GM18505 (cell line): ENCODE results near the gene DENND1A.

Source experiments
- ATAC-seq: cut with Tn5 transposase; IDR thresholded peaks from one replicate; pipeline ENCODE4 v1.9.1; 2021; ENCODE audit not compliant: unreplicated experiment
- POLR2A ChIP-seq: IDR thresholded peaks from 4 replicates; pipeline ENCODE4 v1.6.1; 2011; ENCODE audit warnings: borderline replicate concordance; ENCODE audit not compliant: insufficient read depth, insufficient read length; ENCODE audit errors: extremely low read depth

The DENND1A gene

GRCh38 chr9:123370108-123370507, 559.8 kb downstream of the DENND1A start:
- ATAC-seq = no peak

GRCh38 chr9:123369296-123369695, 560.6 kb downstream of the DENND1A start:
- TF ChIP-seq POLR2A = no peak
- no peak for ATAC-seq

More at GRCh38 chr9:123370108-123370507, 559.8 kb downstream of the DENND1A start:
- TF ChIP-seq POLR2A = no peak

GRCh38 chr9:123368536-123369153, 561.3 kb downstream of the DENND1A start:
- TF ChIP-seq POLR2A = no peak
- ATAC-seq = no peak

- ATAC-seq = no peak
- no peak for TF ChIP-seq POLR2A
These were observed 561.9 kb downstream of the DENND1A start for GRCh38 chr9:123368023-123368422.

DNA sequence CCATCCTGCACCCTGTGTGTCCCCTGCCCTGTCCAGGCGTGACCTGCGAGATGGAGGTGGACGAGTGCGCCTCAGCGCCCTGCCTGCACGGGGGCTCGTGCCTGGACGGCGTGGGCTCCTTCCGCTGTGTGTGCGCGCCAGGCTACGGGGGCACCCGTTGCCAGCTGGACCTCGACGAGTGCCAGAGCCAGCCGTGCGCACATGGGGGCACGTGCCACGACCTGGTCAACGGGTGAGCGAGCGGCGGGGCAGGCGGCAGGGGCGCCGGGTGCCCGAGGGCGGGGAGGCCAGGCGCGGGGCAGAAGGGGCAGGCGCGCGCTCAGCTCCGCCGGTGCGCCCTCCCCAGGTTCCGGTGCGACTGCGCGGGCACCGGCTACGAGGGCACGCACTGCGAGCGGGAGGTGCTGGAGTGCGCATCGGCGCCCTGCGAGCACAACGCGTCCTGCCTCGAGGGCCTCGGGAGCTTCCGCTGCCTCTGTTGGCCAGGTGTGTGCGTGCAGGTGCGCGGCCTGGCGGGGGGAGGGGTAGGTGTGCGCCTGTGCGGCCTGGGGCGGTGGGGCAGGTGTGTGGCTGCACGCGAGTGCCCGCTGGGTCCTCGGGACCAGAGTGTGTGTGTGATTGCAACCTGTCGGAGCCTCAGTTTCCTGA, 563.9 kb downstream of the DENND1A start:
- no peak for ATAC-seq
- no peak for TF ChIP-seq POLR2A

GRCh38 chr9:123365287-123365880, 564.5 kb downstream of the DENND1A start:
- no peak for TF ChIP-seq POLR2A
- ATAC-seq = no peak

- no peak for TF ChIP-seq POLR2A
- no peak for ATAC-seq
These were observed 565.6 kb downstream of the DENND1A start for GRCh38 chr9:123364241-123364824.

DNA sequence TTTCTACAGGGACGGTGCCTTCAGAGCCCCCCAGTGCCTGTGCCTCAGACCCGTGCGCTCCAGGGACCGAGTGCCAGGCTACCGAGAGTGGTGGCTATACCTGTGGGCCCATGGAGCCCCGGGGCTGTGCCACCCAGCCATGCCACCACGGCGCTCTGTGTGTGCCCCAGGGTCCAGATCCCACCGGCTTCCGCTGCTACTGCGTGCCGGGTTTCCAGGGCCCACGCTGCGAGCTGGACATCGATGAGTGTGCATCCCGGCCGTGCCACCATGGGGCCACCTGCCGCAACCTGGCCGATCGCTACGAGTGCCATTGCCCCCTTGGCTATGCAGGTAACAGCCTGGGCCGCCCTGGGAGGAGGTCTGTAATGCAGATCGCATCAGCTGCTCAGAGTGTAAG, 567.1 kb downstream of the DENND1A start:
- no peak for TF ChIP-seq POLR2A
- ATAC-seq = no peak

DNA sequence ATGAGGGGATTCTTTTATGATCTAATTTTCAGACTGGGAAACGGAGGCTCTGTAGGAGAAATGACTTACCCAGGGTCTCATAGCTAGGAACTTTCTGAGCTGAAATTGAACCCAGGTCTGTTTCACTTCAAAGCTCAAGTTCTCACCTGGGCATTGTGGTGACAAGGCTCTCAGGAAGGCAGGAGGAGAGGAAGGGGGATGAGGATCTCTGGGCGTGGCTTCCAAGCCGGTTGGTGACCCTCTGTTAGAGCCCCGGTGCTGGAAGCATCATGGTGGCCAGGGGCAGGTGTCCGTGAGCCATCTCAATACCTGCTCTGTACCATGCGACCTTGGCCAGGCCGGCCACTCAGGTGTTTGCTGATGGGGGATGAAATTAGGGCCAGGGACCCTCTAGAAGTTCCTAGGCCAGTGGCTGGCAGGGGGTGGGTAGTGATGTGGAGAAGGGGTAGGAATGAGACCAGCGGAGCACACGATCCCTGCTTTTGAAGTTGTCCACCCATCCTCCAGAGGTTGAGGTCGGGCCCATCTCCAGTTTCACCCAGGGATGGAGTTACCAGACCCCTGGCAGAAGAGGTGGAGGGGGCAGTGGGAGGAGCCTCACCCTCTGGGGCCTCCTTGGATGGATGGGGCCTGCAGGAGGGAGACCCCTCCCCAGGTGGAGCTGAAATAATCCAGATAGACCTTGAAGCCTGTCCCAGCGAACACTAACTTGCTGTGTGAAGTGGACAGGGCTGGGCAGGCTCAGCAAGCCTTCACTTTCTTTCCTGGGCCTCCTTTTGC, 568.0 kb downstream of the DENND1A start:
- TF ChIP-seq POLR2A = no peak
- no peak for ATAC-seq

DNA sequence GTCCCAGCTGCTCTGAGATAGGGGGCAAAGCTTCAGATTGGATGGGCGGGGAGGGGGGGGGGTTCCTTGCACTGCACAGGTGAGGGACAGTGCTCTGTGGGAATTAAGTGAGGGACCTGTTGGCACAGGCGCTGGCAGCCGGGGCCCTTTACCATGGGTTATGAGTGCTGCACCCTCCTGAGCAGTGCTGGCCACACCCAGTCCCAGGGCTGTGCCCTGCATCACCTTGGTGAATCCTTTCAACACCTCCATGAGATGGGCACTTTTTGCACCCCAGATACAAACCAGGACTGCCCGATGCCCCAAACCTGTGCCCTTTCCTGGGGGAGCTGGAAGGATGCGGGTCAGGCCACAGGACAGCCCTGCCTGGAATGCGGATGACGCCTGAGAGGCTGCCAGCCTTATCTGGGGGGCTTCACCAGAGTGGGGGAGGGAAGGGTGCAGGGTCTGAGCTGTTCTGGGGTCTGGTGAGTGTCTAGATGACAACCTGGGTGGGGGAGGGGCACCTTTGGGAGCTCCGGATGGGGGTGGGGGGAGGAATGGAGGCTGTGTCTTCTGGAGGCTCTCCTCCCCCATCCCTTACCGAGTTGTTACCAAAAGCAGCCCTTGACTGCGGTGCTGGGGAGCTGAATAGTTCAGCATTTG, 568.7 kb downstream of the DENND1A start:
- TF ChIP-seq POLR2A = no peak
- ATAC-seq = no peak

- ATAC-seq = no peak
- TF ChIP-seq POLR2A = no peak
These were observed 569.5 kb downstream of the DENND1A start for GRCh38 chr9:123360161-123361085.

DNA sequence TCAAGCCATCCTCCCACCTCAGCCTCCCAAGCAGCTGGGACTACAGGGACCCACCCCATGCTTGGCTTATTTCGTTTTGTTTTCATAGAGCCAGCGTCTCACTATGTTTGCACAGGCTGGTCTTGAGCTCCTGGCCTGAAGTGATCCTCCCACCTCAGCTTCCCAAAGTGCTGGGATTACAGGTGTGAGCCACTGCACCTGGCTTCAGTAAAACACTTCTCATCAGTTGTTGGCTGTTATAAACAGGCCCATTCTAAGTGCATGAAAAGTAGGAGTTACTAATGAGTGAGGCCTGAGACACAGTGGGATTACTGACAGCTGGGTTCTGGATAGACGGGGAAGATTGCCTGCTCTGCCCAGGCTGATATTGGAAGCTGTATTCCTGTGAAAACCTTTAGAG, 570.4 kb downstream of the DENND1A start:
- no peak for ATAC-seq
- no peak for TF ChIP-seq POLR2A
